Measurements from ENCODE around the gene EXOC6B.

The EXOC6B gene

DNA sequence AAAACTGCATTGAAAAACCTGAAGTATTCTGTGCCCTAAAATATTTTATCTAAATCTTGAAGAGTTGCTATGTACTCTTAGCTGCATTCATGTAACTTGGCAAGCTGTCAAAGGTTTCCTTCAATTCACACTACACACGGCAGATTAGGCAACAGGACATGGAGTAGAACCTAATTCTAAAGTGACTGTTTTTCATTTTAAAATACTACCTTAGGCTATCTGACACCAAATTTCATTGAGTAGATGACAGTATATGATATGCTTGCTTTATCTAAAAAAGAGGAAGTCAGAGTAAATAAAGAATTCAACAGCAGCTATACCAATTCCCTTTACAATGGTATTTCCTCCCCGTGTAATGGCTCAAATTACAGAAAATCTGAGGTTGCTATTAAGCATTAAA is 45.4 kb downstream of the EXOC6B start:
- no peaks in the 10 kb centered on the region for H3K27me3 Mint-ChIP-seq
- DNase-seq (no peak), ATAC-seq (no peak)
- no peak overlapping the region for H3K4me3 Mint-ChIP-seq
- H3K4me1 Mint-ChIP-seq: no peaks in the 10 kb centered on the region
- H3K9me3 Mint-ChIP-seq: no peaks in the 10 kb centered on the region
- no peak overlapping the region for H3K27ac Mint-ChIP-seq

DNA sequence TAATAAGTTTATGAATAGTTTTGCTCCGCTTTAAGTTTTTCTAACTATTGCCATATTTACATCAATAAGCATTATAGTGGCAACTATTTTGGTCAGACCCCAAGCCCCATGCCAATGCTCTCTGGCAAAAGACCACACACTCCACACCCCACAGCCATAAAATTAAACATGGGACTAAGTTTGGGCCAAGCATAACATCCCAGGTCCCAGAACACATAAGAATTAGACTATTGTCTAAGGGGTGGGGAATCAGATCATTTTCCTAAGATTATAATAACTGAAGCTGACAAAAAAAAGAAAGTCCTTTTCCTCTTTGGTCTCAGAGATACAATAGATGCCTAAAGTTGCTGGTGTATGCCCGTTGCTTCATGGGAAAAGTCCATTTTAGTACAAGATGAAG is 46.3 kb downstream of the EXOC6B start:
- Mint-ChIP-seq H3K27ac (no peak overlapping the region), H3K27me3 (no peaks in the 10 kb centered on the region), H3K4me3 (no peak overlapping the region), H3K4me1 (no peaks in the 10 kb centered on the region), H3K9me3 (no peaks in the 10 kb centered on the region)
- ATAC-seq (no peak), DNase-seq (no peak)

DNA sequence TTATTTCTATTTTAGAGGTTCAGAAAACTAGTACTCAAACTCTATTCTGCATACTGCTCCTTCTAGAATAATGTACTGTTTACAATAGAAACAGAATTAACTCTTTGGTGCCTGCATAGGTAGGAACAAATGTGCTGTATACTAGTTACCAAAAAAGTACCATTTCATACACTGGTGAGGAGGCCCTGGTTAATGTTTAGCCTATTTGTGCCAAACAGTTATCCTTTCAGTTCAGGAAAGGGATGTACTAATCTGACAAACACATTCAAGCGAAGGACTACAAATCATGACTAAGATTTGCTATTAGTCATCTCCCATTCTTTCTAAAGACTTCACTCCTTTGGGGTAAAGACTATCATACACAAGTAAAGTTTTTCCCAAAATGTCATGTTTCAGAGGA is 47.4 kb downstream of the EXOC6B start:
- DNase-seq (no peak), ATAC-seq (no peak)

DNA sequence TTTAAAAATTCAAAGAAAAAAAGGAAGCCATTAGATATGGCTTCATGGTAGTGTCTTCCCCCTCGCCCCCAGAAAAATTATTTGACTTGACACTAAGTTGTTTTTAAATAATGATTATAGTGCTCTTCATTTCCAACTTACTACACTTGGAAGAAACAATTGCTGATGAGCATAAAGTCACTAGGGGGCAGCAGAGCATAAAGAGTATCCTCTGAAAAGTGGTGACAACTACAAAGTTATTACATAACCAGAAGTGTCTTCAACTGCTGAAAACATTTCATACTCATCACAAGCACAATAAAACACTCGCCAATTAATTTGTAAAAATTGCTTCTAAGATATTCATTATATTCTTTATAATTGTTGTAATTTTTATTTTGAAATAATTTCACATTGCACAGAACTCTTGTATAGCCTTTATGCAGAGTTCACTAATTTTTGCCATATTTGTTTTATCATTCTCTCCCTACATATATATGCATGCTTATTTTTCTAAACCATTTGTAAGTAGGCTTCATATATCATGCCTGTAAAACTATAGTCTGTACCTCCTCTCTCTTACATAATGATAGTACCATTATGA is 54.9 kb downstream of the EXOC6B start:
- Mint-ChIP-seq H3K27me3 (no peaks in the 10 kb centered on the region), H3K4me3 (no peak overlapping the region), H3K9me3 (no peaks in the 10 kb centered on the region), H3K4me1 (no peaks in the 10 kb centered on the region), H3K27ac (no peak overlapping the region)
- DNase-seq (peak; percentile 43 to 60), ATAC-seq (peak; percentile 62)

More for the DNA sequence above, 47.4 kb downstream of the EXOC6B start:
- no peak overlapping the region for H3K27ac Mint-ChIP-seq
- no peak overlapping the region for H3K4me3 Mint-ChIP-seq
- no peaks in the 10 kb centered on the region for H3K27me3 Mint-ChIP-seq
- H3K9me3 Mint-ChIP-seq: no peaks in the 10 kb centered on the region
- no peaks in the 10 kb centered on the region for H3K4me1 Mint-ChIP-seq

DNA sequence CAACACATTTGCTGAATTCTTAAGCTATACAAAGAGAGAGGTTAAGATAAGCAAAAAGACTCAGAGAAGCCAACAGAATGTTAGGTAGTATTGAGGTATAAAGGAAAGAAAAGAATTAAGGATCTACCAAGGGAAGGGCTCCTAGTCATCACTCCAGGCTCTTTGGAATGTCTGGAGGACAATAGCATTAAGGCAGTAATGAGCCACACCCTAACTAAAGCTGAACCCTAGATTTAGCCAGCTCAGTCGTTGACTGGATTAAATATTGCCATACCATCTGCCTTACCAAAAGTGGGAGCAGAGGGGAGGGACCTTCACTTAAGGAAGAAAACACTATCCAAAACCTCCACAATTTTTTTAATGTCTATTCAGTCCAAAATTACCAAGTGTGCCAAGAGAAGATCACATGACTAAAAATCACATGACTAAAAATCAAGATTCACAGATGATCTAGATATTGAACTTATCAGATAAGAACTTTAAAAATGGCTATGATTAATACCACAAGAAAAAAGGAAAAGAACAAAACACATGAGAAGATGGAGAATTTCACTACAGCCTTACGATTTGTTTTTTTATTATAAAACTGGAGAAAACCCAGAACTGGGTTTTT is 59.7 kb downstream of the EXOC6B start:
- no peak for DNase-seq
- H3K4me1 Mint-ChIP-seq: no peaks in the 10 kb centered on the region
- peaks cover 6 to 17% of the 10 kb centered on the region in 2 donors for H3K9me3 Mint-ChIP-seq
- H3K27ac Mint-ChIP-seq: no peak overlapping the region
- no peak for ATAC-seq
- no peaks in the 10 kb centered on the region for H3K27me3 Mint-ChIP-seq
- no peak overlapping the region for H3K4me3 Mint-ChIP-seq

DNA sequence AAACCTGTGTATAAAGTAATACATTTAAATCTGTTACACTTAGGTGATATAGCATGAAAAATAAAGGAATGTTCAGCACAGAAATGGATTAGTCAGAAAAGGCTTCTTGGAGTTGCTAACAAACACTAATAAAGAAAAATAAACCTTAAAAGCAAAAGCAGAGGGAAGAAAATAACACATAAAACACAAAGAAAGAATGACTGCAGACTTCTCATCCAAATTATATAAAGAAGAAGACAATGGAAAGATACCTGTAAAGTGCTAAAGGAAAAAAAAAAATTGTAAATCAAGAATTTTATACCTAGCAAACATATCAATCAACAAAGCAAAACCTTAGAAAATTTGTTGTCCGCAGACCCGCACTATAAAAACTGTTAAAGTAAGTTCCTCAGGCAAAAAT is 63.6 kb downstream of the EXOC6B start:
- Mint-ChIP-seq H3K4me3 (no peak overlapping the region), H3K27me3 (no peaks in the 10 kb centered on the region), H3K4me1 (no peaks in the 10 kb centered on the region), H3K27ac (no peak overlapping the region), H3K9me3 (peaks cover 6 to 17% of the 10 kb centered on the region in 2 donors)
- ATAC-seq (no peak), DNase-seq (no peak)

DNA sequence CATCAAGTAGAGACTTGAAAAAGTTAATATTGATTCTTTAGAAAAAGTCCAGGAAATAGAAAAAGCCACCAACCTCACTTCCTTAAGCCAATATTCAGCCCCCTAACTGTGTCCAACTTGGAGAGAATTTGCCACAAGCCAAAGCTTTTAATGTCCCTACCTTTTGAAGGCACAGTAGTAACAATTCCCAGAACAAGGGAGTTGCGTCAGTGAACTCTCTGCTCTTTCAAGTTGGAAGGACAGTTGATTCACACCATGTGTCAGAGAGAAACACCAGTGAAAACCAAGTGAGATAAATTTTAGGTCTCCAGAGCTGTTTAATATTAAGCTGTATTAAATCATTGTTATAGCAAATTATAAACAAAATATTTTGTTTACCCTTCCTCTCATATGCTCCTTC is 66.1 kb downstream of the EXOC6B start:
- H3K27me3 Mint-ChIP-seq: no peaks in the 10 kb centered on the region
- peaks cover 6 to 17% of the 10 kb centered on the region in 2 donors for H3K9me3 Mint-ChIP-seq
- no peak for ATAC-seq
- DNase-seq: no peak
- no peak overlapping the region for H3K27ac Mint-ChIP-seq
- H3K4me1 Mint-ChIP-seq: no peaks in the 10 kb centered on the region
- no peak overlapping the region for H3K4me3 Mint-ChIP-seq

DNA sequence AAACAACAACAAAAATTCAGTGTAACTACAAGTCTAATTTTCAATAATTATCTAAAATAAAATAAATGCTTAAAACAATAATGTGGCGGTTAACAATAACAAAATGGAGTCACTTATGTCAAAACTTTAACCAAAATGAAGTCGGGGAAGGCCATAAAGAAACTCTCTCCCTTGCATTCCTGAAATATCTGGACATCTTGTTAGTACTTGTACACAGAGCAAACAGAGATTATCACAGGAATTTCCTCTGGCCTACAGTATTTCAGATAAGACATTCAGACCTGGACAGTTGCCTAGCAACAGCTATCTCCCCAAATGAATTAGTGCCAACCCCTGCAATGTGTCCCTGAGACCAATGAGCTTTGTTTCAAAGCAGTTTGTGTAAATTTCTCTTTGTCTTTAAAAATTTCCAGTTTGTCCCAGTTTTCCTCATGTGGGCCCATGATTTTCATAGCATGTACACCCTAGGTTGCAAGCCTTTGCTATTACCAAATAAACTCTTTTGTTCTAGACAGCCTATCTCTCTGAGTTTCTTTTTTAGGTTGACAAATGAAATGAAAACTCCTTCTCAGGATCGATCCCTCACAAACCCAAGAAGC is 68.6 kb downstream of the EXOC6B start:
- H3K4me3 Mint-ChIP-seq: no peak overlapping the region
- peaks cover 0 to 5% of the 10 kb centered on the region in 2 donors for H3K9me3 Mint-ChIP-seq
- ATAC-seq (no peak), DNase-seq (no peak)
- no peaks in the 10 kb centered on the region for H3K27me3 Mint-ChIP-seq
- no peaks in the 10 kb centered on the region for H3K4me1 Mint-ChIP-seq
- H3K27ac Mint-ChIP-seq: no peak overlapping the region

DNA sequence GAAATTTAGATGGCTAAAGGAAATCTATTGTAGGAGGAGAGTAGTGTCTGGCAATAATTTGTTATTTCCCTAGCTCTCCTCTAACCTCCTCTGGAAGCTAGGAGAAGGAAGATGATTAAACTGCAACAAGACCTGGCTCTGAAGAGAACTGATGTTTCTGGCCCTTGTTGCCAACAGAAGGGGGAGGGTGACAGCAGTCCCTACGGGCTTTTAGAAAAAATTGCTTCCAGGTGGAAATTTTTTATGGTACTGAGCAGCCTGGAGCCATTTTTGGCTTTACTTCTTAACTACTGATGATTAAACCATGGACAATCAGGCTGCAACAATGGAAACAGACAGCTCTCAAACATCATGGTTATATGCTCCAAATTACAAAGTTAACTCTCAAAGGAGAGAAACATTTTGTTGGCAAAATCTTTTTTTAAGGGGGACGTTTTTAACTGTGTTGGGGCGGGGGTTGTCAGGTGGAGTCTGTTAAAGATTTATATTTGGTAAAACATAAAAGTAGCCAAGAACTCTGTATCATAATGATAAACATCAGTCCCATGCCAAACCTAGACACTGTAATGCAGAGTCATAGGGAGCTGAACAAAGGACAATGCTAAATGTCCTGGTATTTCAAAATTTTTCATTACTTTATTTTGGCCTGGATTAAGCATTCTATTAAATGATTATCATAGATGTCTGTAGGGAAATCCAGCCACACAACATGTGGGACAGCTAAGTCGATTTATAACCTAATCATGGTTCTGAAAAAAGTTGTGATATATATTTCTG is 70.0 kb downstream of the EXOC6B start:
- Mint-ChIP-seq H3K9me3 (no peaks in the 10 kb centered on the region), H3K27ac (no peak overlapping the region), H3K4me1 (no peaks in the 10 kb centered on the region), H3K4me3 (no peak overlapping the region), H3K27me3 (no peaks in the 10 kb centered on the region)
- no peak for DNase-seq
- ATAC-seq: no peak

DNA sequence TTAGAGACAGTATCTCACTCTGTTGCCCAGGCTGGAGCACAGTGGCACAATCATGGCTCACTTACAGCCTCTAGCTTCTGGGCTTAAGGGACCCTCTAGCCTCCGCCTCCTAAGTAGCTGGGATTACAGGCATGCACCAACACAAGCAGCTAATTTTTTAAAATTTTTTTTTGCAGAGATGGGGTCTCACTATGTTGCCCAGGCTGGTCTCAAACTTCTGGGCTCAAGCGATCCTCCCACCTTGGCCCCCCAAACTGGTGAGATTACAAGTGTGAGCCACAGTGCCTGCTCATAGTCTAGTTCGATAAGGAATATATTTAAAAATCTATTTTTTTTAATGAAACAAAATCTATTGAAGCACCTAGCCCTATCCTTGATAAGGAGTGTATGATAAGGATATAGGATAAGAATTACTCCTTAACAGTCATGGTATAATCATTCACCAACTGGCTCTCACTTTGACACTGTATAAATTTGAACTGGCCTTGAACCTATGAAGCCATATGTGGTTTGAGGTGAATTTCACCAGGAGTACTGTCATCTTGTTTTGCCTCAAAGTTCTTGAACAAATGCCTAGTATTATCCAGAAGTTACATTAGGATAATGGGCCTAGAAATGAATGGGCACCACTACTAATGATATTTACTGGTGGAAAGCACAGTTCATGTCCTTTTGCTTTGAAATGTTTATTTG is 71.1 kb downstream of the EXOC6B start:
- DNase-seq: no peak
- H3K4me3 Mint-ChIP-seq: no peak overlapping the region
- H3K27me3 Mint-ChIP-seq: no peaks in the 10 kb centered on the region
- no peaks in the 10 kb centered on the region for H3K4me1 Mint-ChIP-seq
- no peak for ATAC-seq
- no peaks in the 10 kb centered on the region for H3K9me3 Mint-ChIP-seq
- no peak overlapping the region for H3K27ac Mint-ChIP-seq

DNA sequence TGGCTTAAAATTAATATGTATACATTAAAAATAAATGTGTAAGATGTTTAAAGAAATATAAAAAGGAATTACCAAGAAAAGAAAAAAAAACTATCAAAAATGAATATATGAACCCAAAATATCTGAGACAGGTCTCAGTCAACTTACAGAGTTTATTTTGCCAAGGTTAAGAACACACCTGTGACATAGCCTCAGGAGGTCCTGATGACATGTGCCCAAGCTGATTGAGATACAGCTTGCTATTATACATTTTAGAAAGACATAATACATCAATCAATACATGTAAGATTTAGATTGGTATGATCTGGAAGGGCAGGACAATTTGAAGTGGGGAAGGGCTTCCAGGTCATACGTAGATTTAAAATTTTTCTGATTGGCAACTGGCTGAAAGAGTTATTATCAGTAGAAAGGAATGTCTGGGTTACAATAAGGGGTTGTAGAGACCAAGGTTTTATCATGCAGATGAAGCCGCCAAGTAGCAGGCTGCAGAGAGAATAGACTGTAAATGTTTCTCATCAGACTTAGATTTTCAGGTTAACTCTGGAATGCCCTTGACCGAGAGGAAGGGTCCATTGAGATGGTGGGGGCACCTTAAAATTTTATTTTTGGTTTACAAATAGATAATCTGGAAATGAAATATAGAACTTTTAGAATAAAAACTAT is 74.7 kb downstream of the EXOC6B start:
- no peak overlapping the region for H3K27ac Mint-ChIP-seq
- ATAC-seq: no peak
- DNase-seq: no peak
- H3K4me1 Mint-ChIP-seq: no peaks in the 10 kb centered on the region
- H3K4me3 Mint-ChIP-seq: no peak overlapping the region
- no peaks in the 10 kb centered on the region for H3K9me3 Mint-ChIP-seq
- H3K27me3 Mint-ChIP-seq: no peaks in the 10 kb centered on the region

DNA sequence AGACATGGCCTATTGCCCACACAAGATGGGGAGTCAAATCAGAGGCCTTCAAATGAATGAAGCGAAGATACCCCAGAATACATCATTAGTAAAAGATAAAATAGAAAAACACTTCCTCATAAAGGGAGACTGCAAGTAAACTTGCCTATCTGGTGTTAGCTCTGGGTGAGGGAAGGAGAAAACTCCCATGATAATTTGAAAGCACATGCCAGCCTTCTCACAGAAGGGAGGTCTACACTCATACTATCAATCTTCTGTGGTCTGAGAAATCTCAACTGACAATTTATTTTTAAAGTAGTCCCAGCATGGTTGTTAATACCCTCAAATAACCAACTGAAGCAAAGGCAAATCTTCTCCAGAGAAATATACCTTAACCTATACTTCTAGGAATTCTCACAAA is 75.4 kb downstream of the EXOC6B start:
- ATAC-seq (no peak), DNase-seq (no peak)
- Mint-ChIP-seq H3K4me1 (no peaks in the 10 kb centered on the region), H3K4me3 (no peak overlapping the region), H3K27ac (peak overlapping the region in 1 of 2 donors; percentile 60), H3K9me3 (no peaks in the 10 kb centered on the region), H3K27me3 (no peaks in the 10 kb centered on the region)

DNA sequence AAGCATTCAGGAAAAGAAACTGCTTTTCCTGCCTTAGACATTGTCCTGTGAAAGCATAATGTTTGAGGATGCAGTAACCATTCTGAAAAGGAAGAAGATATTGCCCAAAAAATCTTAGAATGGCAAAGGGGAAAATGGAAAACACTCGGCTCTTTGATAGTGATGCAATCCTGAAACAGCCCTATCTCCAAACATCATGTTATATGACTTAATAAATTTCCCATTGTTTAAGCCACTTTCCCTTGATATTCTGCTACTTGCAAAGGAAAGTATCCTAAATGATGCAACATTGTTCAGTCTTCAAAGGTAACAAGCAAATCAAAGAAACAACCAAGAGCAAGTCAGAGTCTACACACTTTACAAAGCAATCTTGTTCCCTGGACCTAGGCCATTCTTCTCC is 78.5 kb downstream of the EXOC6B start:
- no peak for DNase-seq
- ATAC-seq: no peak
- Mint-ChIP-seq H3K9me3 (no peaks in the 10 kb centered on the region), H3K4me1 (no peaks in the 10 kb centered on the region), H3K27ac (no peak overlapping the region), H3K27me3 (no peaks in the 10 kb centered on the region), H3K4me3 (no peak overlapping the region)

DNA sequence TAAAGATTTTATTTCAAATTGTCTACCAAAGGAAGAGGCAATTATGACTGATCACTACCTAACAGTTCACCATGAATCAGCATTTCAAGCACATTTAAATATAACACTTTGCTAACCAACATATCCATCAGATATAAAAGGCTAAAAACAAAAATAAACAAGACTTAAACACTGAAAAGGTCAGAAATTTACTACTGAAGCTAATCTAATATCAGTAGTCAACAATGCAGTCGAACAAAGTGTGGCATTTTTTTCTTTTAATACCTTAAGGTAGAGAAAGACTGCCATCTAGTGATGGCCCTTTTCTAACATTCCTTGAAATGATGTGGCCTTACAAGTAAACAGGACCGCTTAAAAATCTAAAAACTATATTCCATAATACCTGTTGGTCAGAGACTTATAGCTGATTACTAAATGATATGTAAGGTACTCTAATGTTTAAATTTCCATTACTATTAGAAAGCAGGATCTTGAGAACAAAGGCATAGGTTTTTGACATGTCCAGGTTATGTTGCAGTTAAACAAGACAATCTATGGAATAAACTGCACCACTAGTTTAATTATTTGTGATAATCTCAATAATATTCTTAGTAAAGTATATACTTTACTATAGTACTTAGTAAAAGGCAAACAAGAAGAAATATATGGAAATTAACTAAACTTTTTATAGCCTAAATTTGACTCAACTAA is 80.0 kb downstream of the EXOC6B start:
- Mint-ChIP-seq H3K27ac (no peak overlapping the region), H3K4me3 (no peak overlapping the region), H3K9me3 (no peaks in the 10 kb centered on the region), H3K27me3 (no peaks in the 10 kb centered on the region), H3K4me1 (no peaks in the 10 kb centered on the region)
- ATAC-seq: no peak
- DNase-seq: no peak

DNA sequence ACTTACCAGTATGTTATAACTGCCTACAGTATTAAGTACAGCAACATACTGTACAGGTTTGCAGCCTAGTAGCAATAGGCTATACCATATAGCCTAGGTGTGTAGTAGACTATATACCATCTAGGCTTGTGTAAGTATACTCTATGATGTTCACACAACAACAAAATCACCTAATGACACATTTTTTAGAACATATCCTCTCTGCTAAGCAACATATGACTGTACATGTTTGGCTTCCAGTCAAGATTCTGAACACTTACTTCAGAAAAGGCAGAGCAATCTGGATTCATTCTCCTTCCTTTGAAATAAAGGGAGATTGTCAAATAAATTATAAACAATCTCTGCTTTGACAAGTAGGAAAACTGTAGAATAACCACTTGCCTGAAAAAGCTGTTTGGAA is 81.8 kb downstream of the EXOC6B start:
- no peak for DNase-seq
- no peaks in the 10 kb centered on the region for H3K9me3 Mint-ChIP-seq
- H3K27ac Mint-ChIP-seq: no peak overlapping the region
- H3K27me3 Mint-ChIP-seq: no peaks in the 10 kb centered on the region
- no peaks in the 10 kb centered on the region for H3K4me1 Mint-ChIP-seq
- ATAC-seq: no peak
- H3K4me3 Mint-ChIP-seq: no peak overlapping the region

All from stimulated activated naive CD8-positive, alpha-beta T cell treated with anti-CD3 and anti-CD28 coated beads, Interleukin-15, amount 100 ng/mL, for 72 hours (primary cell).